Measurements from ENCODE around the gene SMARCA5. TPM values are rescaled to one million over a fixed set of nuclear protein-coding genes. Genes with fewer than 3 reads are reported as not detected.
A peak's percentile ranks its signal among the peaks of the same experiment; 100 is the strongest.

Gene SMARCA5
- total and polyA plus RNA-seq, 9 of the 15 experiments (the other 6 are each of a cell fraction or from before 2014, with no cell fraction given) = 21.6 to 57.8 (median 34.6) TPM

- TF ChIP-seq HMGXB4 (CRISPR knock-in tag; IDR thresholded peaks at IDR 0.05) (peak; percentile 81), ILK (tag; IDR thresholded peaks at IDR 0.05; ENCODE audit: borderline replicate concordance, low read depth) (no peak), HSF4 (CRISPR knock-in tag; IDR thresholded peaks at IDR 0.05; ENCODE audit: borderline replicate concordance) (no peak), NCOA6 (IDR thresholded peaks at IDR 0.05) (peak; percentile 98), ZBTB34 (CRISPR knock-in tag; IDR thresholded peaks at IDR 0.05) (no peak), DACH1 (IDR thresholded peaks at IDR 0.05; ENCODE audit: partially characterized antibody) (no peak), ZNF277 (CRISPR knock-in tag; IDR thresholded peaks at IDR 0.05; ENCODE audit: borderline replicate concordance) (no peak), HDAC3 (IDR thresholded peaks at IDR 0.05; ENCODE audit: borderline replicate concordance, partially characterized antibody) (no peak), SMC3 (conservative IDR thresholded peaks at IDR 0.05; ENCODE audit: insufficient read depth, low read depth, low read length) (no peak), NKRF (IDR thresholded peaks at IDR 0.05; ENCODE audit: borderline replicate concordance) (peak; percentile 34; the same call in 1 of the 2 replicates), ELK3 (CRISPR knock-in tag; IDR thresholded peaks at IDR 0.05) (no peak), MXD1 (CRISPR knock-in tag; IDR thresholded peaks at IDR 0.05; ENCODE audit: borderline replicate concordance, poor library complexity, severe bottlenecking) (no peak), VEZF1 (CRISPR knock-in tag; IDR thresholded peaks at IDR 0.05) (peak; percentile 53), NFRKB (IDR thresholded peaks at IDR 0.05; ENCODE audit: low read depth) (no peak; the same call in 1 of the 2 replicates), CREBBP (IDR thresholded peaks at IDR 0.05; ENCODE audit: low read depth, low read length) (no peak), POLR2H (tag; IDR thresholded peaks at IDR 0.05; ENCODE audit: low read depth) (peak; percentile 50; the same call in 1 of the 2 replicates)
Observed at GRCh38 chr4:143513314-143514168, at the start of gene SMARCA5 (continued).

Measured in K562 (cell line).